GM19035 (cell line): ENCODE data around the gene NKAP.
"Not testable (repeated sequence)": the region's sequence is repeated elsewhere in the genome, so short reads cannot be mapped to it uniquely, and the experiment has no call there.

Experiments
- ATAC-seq: cut with Tn5 transposase; IDR thresholded peaks from one replicate; pipeline ENCODE4 v1.9.1; 2021; ENCODE audit not compliant: unreplicated experiment

The NKAP gene

GRCh38 chrX:119941336-119941735 lies 2.2 kb downstream of the NKAP start:
- no peak for ATAC-seq

- no peak for ATAC-seq
Observed at GRCh38 chrX:119935215-119935874, 8.2 kb downstream of the NKAP start.

GRCh38 chrX:119922391-119922790 lies 21.2 kb downstream of the NKAP start:
- not testable (repeated sequence) for ATAC-seq

DNA sequence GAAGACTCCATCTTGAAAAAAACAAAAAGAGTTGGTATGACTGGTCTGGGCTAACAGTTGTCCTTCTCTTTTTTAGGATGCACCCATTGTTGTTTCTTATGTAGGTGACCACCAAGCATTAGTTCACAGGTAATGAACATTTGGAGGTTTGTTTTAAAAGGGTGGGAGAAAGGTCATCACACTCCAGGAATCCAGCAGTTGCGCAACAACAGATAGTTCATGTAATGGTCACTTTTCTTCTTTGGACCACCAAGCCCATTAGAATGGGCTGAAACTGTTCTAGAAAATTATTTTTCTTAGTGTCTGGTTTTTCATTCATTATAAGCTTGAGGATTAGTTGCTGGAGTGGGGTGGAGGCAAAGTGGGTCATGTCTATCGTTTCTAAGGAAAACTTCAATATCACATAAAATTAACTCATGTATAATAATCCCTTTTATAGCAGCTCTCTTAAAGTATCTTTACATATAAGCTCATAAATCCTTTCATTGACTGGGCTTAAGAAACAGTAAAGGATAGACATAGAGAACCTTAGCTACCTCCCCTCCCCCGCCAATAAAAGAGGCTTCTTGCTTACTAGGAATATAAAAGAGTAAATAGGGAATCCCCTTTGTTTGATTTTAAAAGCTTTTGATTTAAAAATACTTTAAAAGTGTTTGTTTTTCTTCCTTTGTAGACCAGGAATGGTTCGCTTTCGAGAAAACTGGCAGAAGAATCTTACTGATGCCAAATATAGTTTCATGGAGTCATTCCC lies 23.5 kb downstream of the NKAP start:
- ATAC-seq = no peak

DNA sequence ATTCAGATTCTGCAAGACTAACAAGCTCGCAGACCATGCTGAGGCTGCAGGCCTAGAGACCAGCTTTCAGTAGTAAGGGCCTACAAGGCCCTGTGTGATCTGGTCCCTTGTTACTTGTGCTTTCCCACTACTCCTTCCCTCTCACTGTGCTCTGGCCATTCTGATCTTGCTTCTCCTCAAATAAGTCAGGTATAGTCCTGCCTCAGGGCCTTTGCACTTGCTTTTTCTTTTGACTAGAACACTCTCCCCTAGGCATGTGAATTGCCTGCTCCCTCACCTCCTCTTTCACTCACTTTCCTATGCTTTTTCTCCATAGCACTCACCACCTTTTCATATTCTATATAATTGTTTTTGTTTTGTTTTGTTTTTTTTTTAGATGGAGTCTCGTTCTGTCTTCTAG lies 25.7 kb downstream of the NKAP start:
- ATAC-seq = no peak

- no peak for ATAC-seq
Observed at GRCh38 chrX:119916310-119916709, 27.2 kb downstream of the NKAP start.

GRCh38 chrX:119900976-119901375 lies 42.6 kb downstream of the NKAP start:
- no peak for ATAC-seq

DNA sequence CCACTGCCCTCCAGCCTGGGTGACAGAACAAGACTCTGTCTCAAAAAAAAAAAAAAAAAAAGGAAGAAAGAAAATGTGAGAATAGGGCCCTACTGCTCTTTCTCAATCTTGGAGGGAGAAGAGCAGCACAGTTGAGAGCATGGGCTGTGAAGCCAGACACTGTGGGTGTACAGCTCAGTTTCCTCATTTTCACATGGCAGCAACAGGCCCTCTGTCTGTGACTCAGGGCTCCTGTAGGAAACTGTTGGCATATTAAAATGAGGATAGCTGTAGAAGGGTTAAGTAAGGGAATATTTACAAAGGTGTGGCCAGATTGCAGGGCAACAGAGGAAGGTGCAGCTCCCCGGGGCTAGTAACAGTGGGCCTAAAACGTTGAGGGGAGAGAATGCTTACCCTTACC lies 44.4 kb downstream of the NKAP start:
- no peak for ATAC-seq

GRCh38 chrX:119895843-119896326 lies 47.7 kb downstream of the NKAP start, which contains the start of gene AKAP14:
Gene AKAP14, plus strand, starts transcription at chrX:119895893. Its CDS starts 7,331 bp downstream, at chrX:119903224.
- no peak for ATAC-seq

- ATAC-seq = not testable (repeated sequence)
Observed at GRCh38 chrX:119891961-119892692, 51.4 kb downstream of the NKAP start.

DNA sequence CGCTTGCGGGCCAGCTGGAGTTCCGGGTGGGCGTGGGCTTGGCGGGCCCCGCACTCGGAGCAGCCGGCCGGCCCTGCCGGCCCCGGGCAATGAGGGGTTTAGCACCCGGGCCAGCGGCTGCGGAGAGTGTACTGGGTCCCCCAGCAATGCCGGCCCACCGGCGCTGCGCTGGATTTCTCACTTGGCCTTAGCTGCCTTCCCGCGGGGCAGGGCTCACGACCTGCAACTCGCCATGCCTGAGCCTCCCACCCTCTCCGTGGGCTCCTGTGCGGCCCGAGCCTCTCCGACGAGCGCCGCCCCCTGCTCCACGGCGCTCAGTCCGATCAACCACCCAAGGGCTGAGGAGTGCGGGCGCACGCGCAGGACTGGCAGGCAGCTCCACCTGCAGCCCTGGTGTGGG lies 52.9 kb downstream of the NKAP start:
- ATAC-seq = not testable (repeated sequence)

DNA sequence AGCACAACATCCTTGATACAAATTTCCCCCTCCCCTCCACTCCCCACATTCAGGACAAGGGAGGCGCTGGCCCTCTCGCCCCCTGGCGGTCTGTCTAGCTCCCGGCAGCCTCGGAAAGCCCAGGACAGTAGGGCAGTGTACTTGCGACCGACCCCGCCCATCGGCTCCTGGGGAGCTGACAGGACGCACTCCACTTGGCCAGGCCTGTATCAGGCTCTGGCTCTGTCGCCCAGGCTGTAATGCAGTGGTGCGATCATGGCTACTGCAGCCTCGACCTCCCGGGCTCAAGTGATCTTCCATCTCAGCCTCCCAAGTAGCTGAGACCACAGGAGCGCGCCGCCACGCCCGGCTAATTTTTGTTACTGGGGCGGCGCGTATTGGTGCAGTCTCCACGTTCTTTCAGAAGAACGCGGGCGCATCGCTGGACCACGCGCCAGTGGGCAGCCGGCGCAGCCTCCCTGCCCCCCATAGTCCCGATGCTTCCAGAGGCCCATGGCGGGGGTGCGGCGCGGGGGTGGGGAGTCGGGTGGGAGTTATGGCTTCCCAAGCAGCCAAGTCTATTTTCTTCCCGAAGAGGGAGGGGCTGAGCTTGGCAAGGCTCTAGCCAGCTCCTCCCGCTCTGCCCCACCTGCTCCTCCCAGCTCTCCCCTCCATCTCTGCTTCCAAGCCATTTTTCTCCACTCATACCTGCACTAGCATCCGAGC lies 55.7 kb downstream of the NKAP start:
- no peak for ATAC-seq

GRCh38 chrX:119885554-119886428 lies 57.8 kb downstream of the NKAP start:
- ATAC-seq = no peak

DNA sequence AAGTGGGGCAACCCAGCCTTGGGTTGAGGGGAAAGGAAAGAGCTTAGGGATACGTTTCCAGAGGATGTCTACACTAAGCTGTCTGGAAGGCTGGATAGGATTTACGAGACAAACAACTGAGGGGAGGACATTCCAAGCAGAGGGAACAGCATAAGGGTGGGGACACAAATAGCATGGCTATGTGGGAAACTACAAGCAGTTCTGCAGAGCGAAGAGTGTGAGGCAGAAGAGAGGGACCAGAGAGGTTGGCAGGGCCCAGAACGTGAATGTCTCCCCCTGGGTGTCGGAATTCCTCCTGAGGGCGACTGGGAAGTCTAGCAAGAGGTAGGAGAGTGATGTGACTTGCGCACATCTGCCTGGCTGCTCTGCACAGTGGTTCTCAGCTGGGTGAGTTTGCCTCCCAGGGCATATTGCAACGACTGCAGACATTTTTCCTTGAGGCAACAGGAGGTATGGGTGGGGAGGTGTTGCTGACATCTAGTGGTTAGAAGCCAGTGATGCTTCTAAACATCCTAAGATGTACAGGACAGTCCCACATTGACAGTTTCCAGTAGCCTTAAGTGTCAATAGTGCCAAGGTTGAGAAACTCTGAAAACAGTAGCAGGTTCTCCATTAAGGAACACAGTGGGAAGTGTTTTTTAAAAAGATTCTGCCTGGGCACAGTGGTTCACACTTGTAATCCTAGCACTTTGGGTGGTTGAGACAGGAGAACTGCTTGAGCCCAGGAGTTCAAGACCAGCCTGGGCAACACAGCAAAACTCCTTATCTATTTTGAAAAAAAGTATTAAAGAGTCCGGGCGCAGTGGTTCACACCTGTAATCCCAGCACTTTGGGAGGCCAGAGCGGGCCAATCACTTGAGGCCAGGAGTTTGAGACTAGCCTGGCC lies 62.8 kb downstream of the NKAP start:
- peak; percentile 85 for ATAC-seq

DNA sequence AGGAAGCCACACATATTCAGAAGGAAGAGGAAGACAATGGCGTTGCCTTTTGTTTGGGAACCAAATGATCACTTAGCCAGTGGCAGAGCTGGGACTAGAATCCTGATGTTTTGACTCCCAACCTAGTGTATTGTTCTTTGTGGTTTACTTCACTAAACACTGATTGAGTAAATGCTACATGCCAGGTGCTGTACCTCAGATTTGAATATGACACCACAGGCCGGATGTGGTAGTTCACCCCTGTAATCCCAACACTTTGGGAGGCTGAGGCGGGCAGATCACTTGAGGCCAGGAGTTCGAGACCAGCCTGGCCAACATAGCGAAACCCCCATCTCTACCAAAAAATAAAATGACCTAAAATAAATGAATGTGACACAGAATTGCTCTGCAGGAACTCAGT lies 63.5 kb downstream of the NKAP start:
- ATAC-seq = peak; percentile 62

DNA sequence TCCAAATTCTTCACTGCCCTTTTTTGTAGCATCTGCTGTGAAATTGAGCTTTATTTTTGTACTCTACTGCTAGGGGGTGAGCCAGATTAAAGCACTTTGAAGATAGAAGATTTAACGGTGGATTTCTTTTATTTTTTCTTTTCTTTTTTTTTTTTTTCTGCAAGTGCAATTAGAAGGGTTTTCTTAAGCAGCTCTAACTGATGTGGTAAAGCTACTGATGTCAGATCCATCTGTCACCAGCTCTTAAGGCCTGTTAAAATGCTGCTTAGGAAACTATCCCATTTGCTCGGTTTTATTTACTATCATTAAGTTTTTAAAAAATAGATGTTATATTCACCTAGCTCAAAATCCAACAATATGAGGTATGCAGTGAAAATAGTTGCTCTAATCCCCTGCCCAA lies 64.8 kb downstream of the NKAP start:
- ATAC-seq = no peak

DNA sequence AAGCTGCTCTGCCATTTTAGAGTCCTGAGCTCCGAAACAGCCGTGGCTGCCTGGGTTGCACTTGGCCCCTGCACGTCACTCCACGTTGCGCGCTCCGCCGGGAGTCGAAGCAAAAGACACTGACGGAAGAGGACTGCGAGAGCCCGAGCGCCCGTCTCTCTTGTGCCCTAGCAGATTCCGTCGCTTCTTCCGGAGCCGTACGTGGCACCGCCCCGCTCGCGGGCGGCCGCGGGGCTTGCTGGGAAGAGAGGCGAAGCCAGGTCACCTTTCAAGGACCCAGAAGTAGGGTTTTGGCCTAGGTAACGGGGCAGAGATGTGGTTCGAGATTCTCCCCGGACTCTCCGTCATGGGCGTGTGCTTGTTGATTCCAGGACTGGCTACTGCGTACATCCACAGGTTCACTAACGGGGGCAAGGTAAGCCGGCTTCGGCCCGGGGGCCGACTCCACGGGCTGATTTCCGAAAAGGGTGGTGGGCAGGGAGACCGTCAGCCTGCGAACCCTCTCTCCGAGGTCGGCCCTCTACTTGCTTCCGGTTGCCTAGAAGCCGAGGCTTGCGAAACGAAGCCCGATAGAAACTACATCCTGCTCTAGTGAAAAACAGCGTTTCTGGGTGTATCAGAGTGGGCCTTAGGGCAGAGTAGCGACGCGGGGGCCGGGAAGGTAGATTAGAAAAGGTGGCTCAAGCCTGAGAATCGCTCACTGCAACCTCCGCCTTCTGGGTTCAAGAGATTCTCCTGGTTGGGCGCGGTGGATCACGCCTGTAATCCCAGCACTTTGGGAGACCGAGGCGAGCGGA lies 71.8 kb downstream of the NKAP start, which contains the start of the genes NDUFA1 and RNF113A:
Gene NDUFA1, plus strand, starts transcription at position 234 of the 797 bp plus-strand sequence. Its CDS starts 80 bp downstream, at position 314.
Gene RNF113A, minus strand, starts transcription at position 135 of the 797 bp plus-strand sequence. Its CDS starts 120 bp downstream, at position 15.
- peak; percentile 93 for ATAC-seq

GRCh38 chrX:119871245-119871598 lies 72.3 kb downstream of the NKAP start:
- ATAC-seq = peak; percentile 52
